Lower leg skin (tissue), 3 donors: ENCODE data around the gene JPH3.

Source experiments
- CTCF ChIP-seq, 3 donors: fragments of 450-650 bp; IDR thresholded peaks; one replicate each; pipeline ENCODE4 v1.5.1; 2016; ENCODE audit warnings: antibody characterized with exemption in 3 of 3, mild to moderate bottlenecking in 3 of 3, moderate library complexity in 2 of 3
- POLR2A ChIP-seq, 2 donors: fragments of 450-650 bp; IDR thresholded peaks; one replicate each; pipeline ENCODE4 v1.6.1; 2016 to 2017; ENCODE audit warnings: antibody characterized with exemption in 2 of 2, mild to moderate bottlenecking in 1 of 2, moderate library complexity in 1 of 2

- TF ChIP-seq CTCF (IDR thresholded peaks at IDR 0.05) (no peak), POLR2A (IDR thresholded peaks at IDR 0.05) (no peak)
Observed at GRCh38 chr16:87657621-87658192, 55.4 kb downstream of the JPH3 start.
